ENCODE measurements around the gene ANTKMT.
"Not testable (repeated sequence)": the region's sequence is repeated elsewhere in the genome, so short reads cannot be mapped to it uniquely, and the experiment has no call there.

The ANTKMT gene

GRCh38 chr16:681746-682427 lies 39.1 kb upstream of the ANTKMT start:
- no peak for DNase-seq

GRCh38 chr16:682493-683395 lies 38.2 kb upstream of the ANTKMT start:
- no peak for DNase-seq

- DNase-seq = no peak
Observed at GRCh38 chr16:683396-684070, 37.4 kb upstream of the ANTKMT start.

GRCh38 chr16:684071-684794 lies 36.7 kb upstream of the ANTKMT start, which contains the start of gene JMJD8:
JMJD8 (minus strand) TSS chr16:684334; CDS start chr16:684319, 15 bp downstream.
- peak; percentile 96 to 97 for DNase-seq

GRCh38 chr16:684961-685696 lies 35.8 kb upstream of the ANTKMT start:
- DNase-seq = peak; percentile 89 to 94

GRCh38 chr16:685967-686366 lies 35.0 kb upstream of the ANTKMT start:
- DNase-seq = peak; percentile 55 to 75

- no peak for DNase-seq
Observed at GRCh38 chr16:686459-687260, 34.3 kb upstream of the ANTKMT start.

GRCh38 chr16:687499-687898 lies 33.4 kb upstream of the ANTKMT start:
- no peak for DNase-seq

- no peak for DNase-seq
Observed at GRCh38 chr16:689175-689897, 31.6 kb upstream of the ANTKMT start.

GRCh38 chr16:691242-691641 lies 29.7 kb upstream of the ANTKMT start:
- DNase-seq = not testable (repeated sequence)

- no peak for DNase-seq
Observed at GRCh38 chr16:692356-693108, 28.4 kb upstream of the ANTKMT start.

- no peak for DNase-seq
Observed at GRCh38 chr16:693364-693763, 27.6 kb upstream of the ANTKMT start.

- no peak for DNase-seq
Observed at GRCh38 chr16:693766-694165, 27.2 kb upstream of the ANTKMT start.

- peak; percentile 33 to 55 for DNase-seq
Observed at GRCh38 chr16:694187-694862, 26.6 kb upstream of the ANTKMT start.

GRCh38 chr16:694863-695354 lies 26.0 kb upstream of the ANTKMT start:
- no peak for DNase-seq

GRCh38 chr16:695355-696089 lies 25.4 kb upstream of the ANTKMT start:
- peak; percentile 83 to 93 for DNase-seq

- DNase-seq = no peak
Observed at GRCh38 chr16:698911-699671, 21.9 kb upstream of the ANTKMT start.
